Astrocyte of the spinal cord (primary cell): ENCODE results near the gene NCAM1.
A peak's percentile ranks its signal among the peaks of the same experiment; 100 is the strongest.

Experiments used
- DNase-seq: peaks from one replicate; pipeline ENCODE4 v3.0.0; 2011; ENCODE audit warnings: low read depth, low spot score
- H3K4me3 ChIP-seq: 2 replicates; pipeline ENCODE4 v1.5.1; 2011; ENCODE audit warnings: low read depth, mild to moderate bottlenecking, low read length, moderate library complexity
- CTCF ChIP-seq: IDR thresholded peaks from 2 replicates; pipeline ENCODE4 v1.5.1; 2012; ENCODE audit warnings: low read depth, mild to moderate bottlenecking, low read length, inconsistent platforms
- in situ Hi-C: cut with HindIII; loops from 2 replicates; pipeline ENCODE4 v1.10.0; 2017; ENCODE audit warnings: low sequenced_read_pairs

Gene NCAM1

GRCh38 chr11:113162592-113162962 is 201.4 kb downstream of the NCAM1 start:
- peak; percentile 28 for TF ChIP-seq CTCF
- no peak overlapping the region for H3K4me3 ChIP-seq
- peak; percentile 20 for DNase-seq
- in situ Hi-C loops = no loop called here

DNA sequence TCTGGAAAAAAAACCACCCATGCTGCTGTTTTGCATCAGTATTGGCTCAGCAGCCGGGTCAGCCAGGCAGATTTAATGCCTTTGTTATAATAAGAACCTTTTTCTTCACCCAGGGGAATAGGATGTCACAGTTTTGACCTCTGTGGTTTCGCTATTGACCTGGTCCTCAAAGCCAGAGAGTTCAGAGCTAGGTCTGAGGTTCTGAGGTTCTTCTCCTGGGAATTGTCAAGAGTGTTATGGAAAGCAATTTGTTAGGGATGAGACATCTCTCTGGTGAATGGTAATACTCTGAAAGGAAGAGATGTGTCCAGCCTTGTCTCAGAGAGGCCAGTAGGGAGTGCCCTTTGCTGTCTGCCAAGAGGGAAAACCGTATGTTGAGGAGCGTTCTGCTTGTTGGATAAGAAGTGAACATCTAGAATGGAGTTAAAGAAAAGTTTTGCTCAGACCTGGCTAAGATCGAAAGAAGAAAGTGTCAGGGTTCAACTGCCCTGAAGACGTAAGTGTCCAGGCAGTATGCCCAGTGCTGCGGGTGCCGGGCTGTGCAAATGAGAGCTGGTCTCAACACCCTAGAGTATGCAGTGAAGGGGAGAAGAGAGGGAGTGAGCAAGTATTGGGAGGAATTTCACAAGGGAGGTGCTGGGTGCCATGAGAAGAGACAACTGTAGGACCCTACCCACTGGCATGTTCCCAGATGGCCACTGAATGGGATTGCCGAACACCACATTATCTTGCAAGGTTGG is 202.2 kb downstream of the NCAM1 start:
- peak; percentile 3 for DNase-seq
- H3K4me3 ChIP-seq = no peak overlapping the region
- no peak for TF ChIP-seq CTCF
- in situ Hi-C loops = no loop called here

DNA sequence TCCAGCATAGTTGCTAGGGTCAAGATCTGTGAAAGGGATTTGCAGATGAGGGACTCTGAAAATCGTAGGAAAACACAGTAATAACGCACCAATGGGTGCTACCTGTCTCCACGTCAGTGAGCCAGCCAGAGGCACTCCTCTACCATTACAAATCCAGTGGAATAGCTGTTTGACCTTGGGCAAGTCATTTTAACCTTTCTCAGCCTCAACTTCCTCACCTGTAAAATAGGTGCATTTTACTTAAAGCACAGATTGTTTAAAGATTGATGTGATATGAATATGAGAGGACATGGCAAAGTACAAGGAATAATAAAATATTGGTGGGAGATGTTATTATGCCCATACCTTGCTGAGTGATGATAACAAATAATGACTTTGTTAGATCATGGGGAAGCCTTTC is 205.1 kb downstream of the NCAM1 start:
- DNase-seq = no peak
- in situ Hi-C loops = no loop called here
- no peak overlapping the region for H3K4me3 ChIP-seq
- TF ChIP-seq CTCF = no peak

GRCh38 chr11:113167599-113167998 is 206.4 kb downstream of the NCAM1 start:
- no peak for DNase-seq
- no peak overlapping the region for H3K4me3 ChIP-seq
- TF ChIP-seq CTCF = no peak
- in situ Hi-C loops = no loop called here

DNA sequence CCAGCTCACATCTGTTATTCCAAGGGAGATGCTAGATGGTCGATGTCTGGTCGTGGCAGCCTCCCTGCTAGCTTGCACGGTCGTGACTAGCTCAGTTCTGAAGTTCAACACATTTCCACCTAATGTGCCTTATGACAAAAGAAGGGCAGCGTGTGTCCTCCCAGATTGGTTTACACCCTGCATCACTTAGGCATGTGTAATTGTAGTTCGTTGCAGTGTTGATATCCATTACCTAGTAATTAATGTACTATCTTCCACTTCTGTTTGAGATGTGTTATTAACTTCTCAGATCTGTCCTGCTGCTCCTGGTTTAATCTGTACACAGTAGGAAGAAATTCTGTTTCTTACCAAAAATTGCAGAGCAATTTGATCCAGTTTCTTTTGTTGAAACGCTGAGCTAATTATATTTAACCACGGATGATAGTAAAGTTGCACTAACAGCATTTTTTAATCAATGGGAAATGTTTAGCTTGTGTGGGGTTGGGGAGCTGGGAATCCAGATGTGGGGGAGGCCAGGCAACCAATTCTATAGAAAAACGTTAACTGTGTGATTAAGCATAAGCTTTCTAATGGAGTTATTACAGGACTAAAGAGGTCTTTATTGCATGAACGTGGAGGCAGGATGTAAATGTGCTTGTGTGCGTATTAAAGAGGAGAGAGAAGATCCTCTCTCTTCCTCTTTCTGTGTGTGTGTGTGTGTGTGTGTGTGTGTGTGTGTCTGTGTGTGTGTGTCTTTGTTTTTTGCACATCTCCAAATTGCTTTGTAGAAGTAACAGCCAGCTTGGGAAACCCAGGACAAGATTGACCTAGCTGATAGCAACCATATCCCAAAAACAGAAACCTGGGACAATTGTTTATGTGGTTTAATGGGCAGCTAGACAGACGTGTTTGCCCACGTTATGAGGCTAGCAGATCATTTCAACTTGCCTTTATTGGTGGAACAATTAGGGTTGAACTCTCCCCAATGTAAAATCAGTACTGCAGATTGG is 207.4 kb downstream of the NCAM1 start:
- in situ Hi-C loops = no loop called here
- H3K4me3 ChIP-seq = no peak overlapping the region
- no peak for TF ChIP-seq CTCF
- no peak for DNase-seq

DNA sequence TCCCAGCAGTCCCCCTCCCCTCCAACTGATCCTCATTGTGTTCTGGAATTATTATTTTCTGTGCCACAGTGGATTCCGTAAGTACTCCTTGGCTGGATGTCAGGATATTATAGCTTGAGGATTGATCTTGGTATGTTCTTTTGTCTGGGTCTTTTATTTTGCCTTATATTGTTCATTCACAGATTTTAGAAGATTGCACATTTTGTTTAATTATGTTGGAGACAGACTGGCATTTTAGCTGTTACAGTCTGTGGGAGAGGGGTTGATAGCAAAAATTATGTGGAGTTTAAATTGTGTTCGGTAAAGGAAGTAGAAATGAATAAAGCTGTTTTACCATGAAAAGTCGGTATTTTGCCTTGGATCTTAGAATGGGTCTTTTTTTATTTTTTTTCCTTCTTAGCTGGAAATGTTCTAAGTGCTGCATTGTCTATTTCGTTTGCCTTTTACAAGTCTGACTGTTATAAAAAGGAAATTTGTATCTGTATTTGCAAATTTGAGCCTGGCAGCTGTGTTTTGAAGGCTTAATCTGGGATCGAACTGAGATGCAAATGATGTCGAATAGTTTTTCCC is 211.2 kb downstream of the NCAM1 start:
- in situ Hi-C loops = no loop called here
- TF ChIP-seq CTCF = no peak
- no peak overlapping the region for H3K4me3 ChIP-seq
- DNase-seq = no peak
